Activated T-cell treated with anti-CD3 and anti-CD28 coated beads, Interleukin-2, amount 50 U/mL, for 4 hours (primary cell): ENCODE data around the gene SH3RF1. TPM values are rescaled to one million over a fixed set of nuclear protein-coding genes. Genes with fewer than 3 reads are reported as not detected.

Experiments used
- ATAC-seq, 2 donors: fragments of 200-7000 bp; cut with Tn5 transposase; one replicate each; pipeline ENCODE4 v1.10.0; 2021
- DNase-seq: peaks from one replicate; pipeline ENCODE4 v3.0.0-alpha.2; 2020
- H3K27me3 Mint-ChIP-seq: one replicate; pipeline ENCODE4 v1.8.0; 2021; ENCODE audit warnings: low read depth, mixed read lengths
- H3K36me3 Mint-ChIP-seq: one replicate; pipeline ENCODE4 v1.8.0; 2022; ENCODE audit warnings: mixed read lengths; ENCODE audit not compliant: insufficient read depth
- H3K4me1 Mint-ChIP-seq: one replicate; pipeline ENCODE4 v1.8.0; 2021; ENCODE audit warnings: low read depth, mixed read lengths
- H3K4me3 Mint-ChIP-seq: one replicate; pipeline ENCODE4 v1.8.0; 2021; ENCODE audit warnings: mild to moderate bottlenecking, moderate library complexity, mixed read lengths
- H3K9me3 Mint-ChIP-seq: one replicate; pipeline ENCODE4 v1.8.0; 2021; ENCODE audit warnings: mixed read lengths
- total RNA-seq, 3 donors: library from RNA; stranded (reverse); gene quantifications; one replicate each; pipeline ENCODE4 v1.2.1, GENCODE V29; 2021

Gene SH3RF1
- total RNA-seq, 3 donors from 2014 or later: 0.43 to 1.2 (median 0.56) TPM

GRCh38 chr4:169266661-169267060 lies 4.1 kb downstream of the SH3RF1 start:
- Mint-ChIP-seq H3K36me3 (no peaks in the 10 kb centered on the region), H3K9me3 (no peaks in the 10 kb centered on the region), H3K4me3 (no peak overlapping the region), H3K27me3 (peaks cover 38% of the 10 kb centered on the region), H3K4me1 (peaks cover 6% of the 10 kb centered on the region)
- no peak for DNase-seq
- ATAC-seq: no peak

GRCh38 chr4:169266081-169266480 lies 4.7 kb downstream of the SH3RF1 start:
- ATAC-seq (no peak), DNase-seq (no peak)
- Mint-ChIP-seq H3K4me1 (peaks cover 6% of the 10 kb centered on the region), H3K4me3 (no peak overlapping the region), H3K36me3 (no peaks in the 10 kb centered on the region), H3K9me3 (no peaks in the 10 kb centered on the region), H3K27me3 (peaks cover 40% of the 10 kb centered on the region)

GRCh38 chr4:169263791-169264392 lies 6.9 kb downstream of the SH3RF1 start:
- ATAC-seq: no peak
- no peak overlapping the region for H3K4me3 Mint-ChIP-seq

GRCh38 chr4:169260217-169260866 lies 10.4 kb downstream of the SH3RF1 start:
- H3K27me3 Mint-ChIP-seq: peaks cover 35% of the 10 kb centered on the region
- no peak for ATAC-seq
- no peaks in the 10 kb centered on the region for H3K9me3 Mint-ChIP-seq
- DNase-seq: no peak
- H3K4me3 Mint-ChIP-seq: no peak overlapping the region
- H3K4me1 Mint-ChIP-seq: no peaks in the 10 kb centered on the region
- H3K36me3 Mint-ChIP-seq: no peaks in the 10 kb centered on the region

More at GRCh38 chr4:169263791-169264392, 6.9 kb downstream of the SH3RF1 start:
- Mint-ChIP-seq H3K9me3 (no peaks in the 10 kb centered on the region), H3K36me3 (no peaks in the 10 kb centered on the region), H3K27me3 (peaks cover 39% of the 10 kb centered on the region), H3K4me1 (no peaks in the 10 kb centered on the region)
- no peak for DNase-seq

- H3K9me3 Mint-ChIP-seq: no peaks in the 10 kb centered on the region
- DNase-seq (no peak), ATAC-seq (no peak)
- no peaks in the 10 kb centered on the region for H3K4me1 Mint-ChIP-seq
- no peaks in the 10 kb centered on the region for H3K36me3 Mint-ChIP-seq
- H3K4me3 Mint-ChIP-seq: no peak overlapping the region
- peaks cover 32% of the 10 kb centered on the region for H3K27me3 Mint-ChIP-seq
These were observed 11.5 kb downstream of the SH3RF1 start for GRCh38 chr4:169259271-169259670.

GRCh38 chr4:169258141-169258540 lies 12.6 kb downstream of the SH3RF1 start:
- DNase-seq (no peak), ATAC-seq (no peak)
- Mint-ChIP-seq H3K4me3 (no peak overlapping the region), H3K36me3 (no peaks in the 10 kb centered on the region), H3K4me1 (no peaks in the 10 kb centered on the region), H3K27me3 (peaks cover 33% of the 10 kb centered on the region), H3K9me3 (no peaks in the 10 kb centered on the region)

GRCh38 chr4:169256856-169257761 lies 13.6 kb downstream of the SH3RF1 start:
- ATAC-seq: no peak
- peaks cover 35% of the 10 kb centered on the region for H3K27me3 Mint-ChIP-seq
- H3K4me3 Mint-ChIP-seq: no peak overlapping the region
- DNase-seq: no peak
- no peaks in the 10 kb centered on the region for H3K9me3 Mint-ChIP-seq
- H3K36me3 Mint-ChIP-seq: no peaks in the 10 kb centered on the region
- H3K4me1 Mint-ChIP-seq: no peaks in the 10 kb centered on the region

GRCh38 chr4:169256101-169256612 lies 14.6 kb downstream of the SH3RF1 start:
- ATAC-seq: no peak
- H3K9me3 Mint-ChIP-seq: no peaks in the 10 kb centered on the region
- no peaks in the 10 kb centered on the region for H3K36me3 Mint-ChIP-seq
- no peaks in the 10 kb centered on the region for H3K4me1 Mint-ChIP-seq
- H3K27me3 Mint-ChIP-seq: peaks cover 31% of the 10 kb centered on the region
- no peak overlapping the region for H3K4me3 Mint-ChIP-seq
- DNase-seq: no peak

GRCh38 chr4:169254546-169254983 lies 16.2 kb downstream of the SH3RF1 start:
- Mint-ChIP-seq H3K36me3 (no peaks in the 10 kb centered on the region), H3K27me3 (peaks cover 28% of the 10 kb centered on the region), H3K4me3 (no peak overlapping the region), H3K9me3 (no peaks in the 10 kb centered on the region), H3K4me1 (no peaks in the 10 kb centered on the region)
- no peak for DNase-seq
- ATAC-seq: no peak

- Mint-ChIP-seq H3K9me3 (no peaks in the 10 kb centered on the region), H3K4me3 (no peak overlapping the region)
- no peak for DNase-seq
These were observed 16.9 kb downstream of the SH3RF1 start for GRCh38 chr4:169253904-169254303.

GRCh38 chr4:169253113-169253671 lies 17.6 kb downstream of the SH3RF1 start:
- Mint-ChIP-seq H3K27me3 (peaks cover 28% of the 10 kb centered on the region), H3K9me3 (no peaks in the 10 kb centered on the region), H3K4me3 (no peak overlapping the region), H3K4me1 (no peaks in the 10 kb centered on the region), H3K36me3 (no peaks in the 10 kb centered on the region)
- DNase-seq (no peak), ATAC-seq (no peak)

More at GRCh38 chr4:169253904-169254303, 16.9 kb downstream of the SH3RF1 start:
- H3K27me3 Mint-ChIP-seq: peaks cover 26% of the 10 kb centered on the region
- ATAC-seq: no peak
- H3K36me3 Mint-ChIP-seq: no peaks in the 10 kb centered on the region
- H3K4me1 Mint-ChIP-seq: no peaks in the 10 kb centered on the region

GRCh38 chr4:169252339-169253112 lies 18.2 kb downstream of the SH3RF1 start:
- ATAC-seq: no peak
- Mint-ChIP-seq H3K4me1 (no peaks in the 10 kb centered on the region), H3K4me3 (no peak overlapping the region), H3K27me3 (peaks cover 29% of the 10 kb centered on the region), H3K36me3 (no peaks in the 10 kb centered on the region), H3K9me3 (no peaks in the 10 kb centered on the region)
- no peak for DNase-seq

GRCh38 chr4:169251291-169252235 lies 19.2 kb downstream of the SH3RF1 start:
- no peak for ATAC-seq
- H3K4me1 Mint-ChIP-seq: no peaks in the 10 kb centered on the region
- H3K9me3 Mint-ChIP-seq: no peaks in the 10 kb centered on the region
- H3K27me3 Mint-ChIP-seq: peaks cover 26% of the 10 kb centered on the region
- no peak for DNase-seq
- H3K4me3 Mint-ChIP-seq: no peak overlapping the region
- no peaks in the 10 kb centered on the region for H3K36me3 Mint-ChIP-seq
